ENCODE data around the gene OR6M1.

The OR6M1 gene

GRCh38 chr11:123806249-123806648 lies at the start of gene OR6M1:
TSS of gene OR6M1 (minus strand) at chr11:123806349. CDS start at chr11:123806349, 0 bp downstream.
- ChIA-PET CTCF (no interaction called here), POLR2A (no interaction called here)
- TF ChIP-seq CTCF (IDR thresholded peaks at IDR 0.05; ENCODE audit: insufficient read depth, low read length, missing control alignments): no peak
- H3K4me3 ChIP-seq (ENCODE audit: low read depth, low read length): no peak within 1 kb of the TSS
- DNase-seq (ENCODE audit: low read depth, low spot score): no peak

GRCh38 chr11:123853038-123853437 lies 46.9 kb upstream of the OR6M1 start:
- POLR2A ChIA-PET: no interaction called here
- CTCF ChIA-PET: no interaction called here

GRCh38 chr11:123852321-123852720 lies 46.2 kb upstream of the OR6M1 start:
- DNase-seq (ENCODE audit: low read depth, low spot score): no peak
- H3K4me3 ChIP-seq (ENCODE audit: low read depth, low read length): no peak overlapping the region
- ChIA-PET CTCF (no interaction called here), POLR2A (no interaction called here)
- TF ChIP-seq CTCF (IDR thresholded peaks at IDR 0.05; ENCODE audit: insufficient read depth, low read length, missing control alignments): no peak

More at GRCh38 chr11:123853038-123853437, 46.9 kb upstream of the OR6M1 start:
- DNase-seq (ENCODE audit: low read depth, low spot score): no peak
- no peak for TF ChIP-seq CTCF (IDR thresholded peaks at IDR 0.05; ENCODE audit: insufficient read depth, low read length, missing control alignments)
- H3K4me3 ChIP-seq (ENCODE audit: low read depth, low read length): no peak overlapping the region

- ChIA-PET POLR2A (no interaction called here), CTCF (no interaction called here)
- no peak overlapping the region for H3K4me3 ChIP-seq (ENCODE audit: low read depth, low read length)
- no peak for DNase-seq (ENCODE audit: low read depth, low spot score)
- no peak for TF ChIP-seq CTCF (IDR thresholded peaks at IDR 0.05; ENCODE audit: insufficient read depth, low read length, missing control alignments)
Observed at GRCh38 chr11:123851110-123851509, 45.0 kb upstream of the OR6M1 start.

GRCh38 chr11:123841174-123841573 lies 35.0 kb upstream of the OR6M1 start:
- CTCF ChIA-PET: no interaction called here
- POLR2A ChIA-PET: no interaction called here

GRCh38 chr11:123839131-123839530 lies 33.0 kb upstream of the OR6M1 start:
- ChIA-PET CTCF (no interaction called here), POLR2A (no interaction called here)
- TF ChIP-seq CTCF (IDR thresholded peaks at IDR 0.05; ENCODE audit: insufficient read depth, low read length, missing control alignments): no peak
- DNase-seq (ENCODE audit: low read depth, low spot score): no peak
- H3K4me3 ChIP-seq (ENCODE audit: low read depth, low read length): no peak overlapping the region

More at GRCh38 chr11:123841174-123841573, 35.0 kb upstream of the OR6M1 start:
- H3K4me3 ChIP-seq (ENCODE audit: low read depth, low read length): no peak overlapping the region
- no peak for DNase-seq (ENCODE audit: low read depth, low spot score)
- TF ChIP-seq CTCF (IDR thresholded peaks at IDR 0.05; ENCODE audit: insufficient read depth, low read length, missing control alignments): no peak

All from AG04449 (cell line).